HEK293 (cell line): Measurements from ENCODE around the gene ATF5.

Experiments used
- CTCF ChIA-PET: fragments of 350-600 bp; formaldehyde crosslinking; extraction: SDS; loops from one replicate; lab custom pipeline; 2021; ENCODE audit warnings: antibody characterized with exemption; lab: Yijun Ruan, JAX
- POLR2A ChIA-PET: fragments of 300-600 bp; formaldehyde crosslinking; extraction: SDS; loops from one replicate; lab custom pipeline; 2020; ENCODE audit warnings: antibody characterized with exemption, inconsistent platforms; lab: Yijun Ruan, JAX
- H3K27ac ChIP-seq: fragments of 200-500 bp; sonication (Bioruptor generic); 2 replicates; pipeline ENCODE4 v1.5.1; 2014; ENCODE audit warnings: low read depth, low read length, control low read depth, inconsistent platforms; ENCODE audit errors: extremely low read depth
- H3K36me3 ChIP-seq, 2 experiments: fragments of 200-500 bp in 1 of 2; sonication (Bioruptor generic) in 1 of 2; 1 replicate in 1 of 2; 2 replicates in 1 of 2; pipeline ENCODE4 v1.5.1; 2014 to 2017; ENCODE audit warnings: inconsistent platforms in 2 of 2, low read length in 2 of 2; ENCODE audit not compliant: control insufficient read depth in 2 of 2, insufficient read depth in 1 of 2
- H3K4me1 ChIP-seq: fragments of 200-500 bp; sonication (Bioruptor generic); 2 replicates; pipeline ENCODE4 v1.5.1; 2014; ENCODE audit warnings: mild to moderate bottlenecking, low read length, inconsistent platforms; ENCODE audit not compliant: control insufficient read depth, insufficient read depth
- H3K4me3 ChIP-seq: 2 replicates; pipeline ENCODE4 v1.5.1; 2011; ENCODE audit warnings: low read depth, mild to moderate bottlenecking, control low read depth, low read length, moderate library complexity
- H3K9me3 ChIP-seq: fragments of 200-500 bp; sonication (Bioruptor generic); 2 replicates; pipeline ENCODE4 v1.5.1; 2014; ENCODE audit warnings: low read depth, low read length, inconsistent platforms; ENCODE audit not compliant: control insufficient read depth, insufficient read depth
- AEBP2 ChIP-seq: fragments of 450-650 bp; formaldehyde crosslinking; IDR thresholded peaks from 2 replicates; pipeline ENCODE4 v1.5.1; 2016; ENCODE audit warnings: missing biosample characterization, missing genetic modification characterization, borderline replicate concordance
- KLF7 ChIP-seq: fragments of 450-650 bp; formaldehyde crosslinking; IDR thresholded peaks from 2 replicates; pipeline ENCODE4 v1.5.1; 2016; ENCODE audit warnings: missing biosample characterization, missing genetic modification characterization, borderline replicate concordance
- RBAK ChIP-seq: fragments of 450-650 bp; formaldehyde crosslinking; IDR thresholded peaks from 2 replicates; pipeline ENCODE4 v1.5.1; 2016; ENCODE audit warnings: missing biosample characterization, missing genetic modification characterization
- SCRT2 ChIP-seq: fragments of 450-650 bp; formaldehyde crosslinking; IDR thresholded peaks from 2 replicates; pipeline ENCODE4 v1.5.1; 2016; ENCODE audit warnings: missing biosample characterization, missing genetic modification characterization
- WT1 ChIP-seq: fragments of 450-650 bp; formaldehyde crosslinking; IDR thresholded peaks from 2 replicates; pipeline ENCODE4 v1.5.1; 2016; ENCODE audit warnings: missing biosample characterization, missing genetic modification characterization
- ZBTB11 ChIP-seq: fragments of 450-650 bp; formaldehyde crosslinking; conservative IDR thresholded peaks from 2 replicates; pipeline ENCODE4 v1.5.1; 2016; ENCODE audit warnings: low read depth, missing biosample characterization, missing genetic modification characterization
- ZBTB17 ChIP-seq: fragments of 450-650 bp; formaldehyde crosslinking; IDR thresholded peaks from 2 replicates; pipeline ENCODE4 v1.5.1; 2016; ENCODE audit warnings: missing biosample characterization, missing genetic modification characterization
- ZBTB21 ChIP-seq: fragments of 450-650 bp; formaldehyde crosslinking; IDR thresholded peaks from 2 replicates; pipeline ENCODE4 v1.5.1; 2017; ENCODE audit warnings: missing biosample characterization, missing genetic modification characterization
- ZFHX2 ChIP-seq: fragments of 450-650 bp; formaldehyde crosslinking; conservative IDR thresholded peaks from 2 replicates; pipeline ENCODE4 v1.5.1; 2016; ENCODE audit warnings: missing biosample characterization, missing genetic modification characterization
- ZIC2 ChIP-seq: fragments of 450-650 bp; formaldehyde crosslinking; IDR thresholded peaks from 2 replicates; pipeline ENCODE4 v1.5.1; 2016; ENCODE audit warnings: missing biosample characterization, missing genetic modification characterization
- ZNF114 ChIP-seq: fragments of 450-650 bp; formaldehyde crosslinking; IDR thresholded peaks from 2 replicates; pipeline ENCODE4 v1.5.0; 2017; ENCODE audit warnings: missing biosample characterization, missing genetic modification characterization
- ZNF132 ChIP-seq: fragments of 450-650 bp; formaldehyde crosslinking; IDR thresholded peaks from 2 replicates; pipeline ENCODE4 v1.5.1; 2017; ENCODE audit warnings: missing biosample characterization, missing genetic modification characterization, borderline replicate concordance
- ZNF138 ChIP-seq: fragments of 450-650 bp; formaldehyde crosslinking; IDR thresholded peaks from 2 replicates; pipeline ENCODE4 v1.5.1; 2016; ENCODE audit warnings: missing biosample characterization, missing genetic modification characterization, borderline replicate concordance
- ZNF157 ChIP-seq: fragments of 450-650 bp; formaldehyde crosslinking; IDR thresholded peaks from 2 replicates; pipeline ENCODE4 v1.5.1; 2016; ENCODE audit warnings: missing biosample characterization, missing genetic modification characterization
- ZNF174 ChIP-seq: fragments of 450-650 bp; formaldehyde crosslinking; IDR thresholded peaks from 2 replicates; pipeline ENCODE4 v1.5.0; 2017; ENCODE audit warnings: missing biosample characterization, mild to moderate bottlenecking, missing genetic modification characterization
- ZNF274 ChIP-seq, 2 experiments: fragments of 200-500 bp in 1 of 2; fragments of 450-650 bp in 1 of 2; sonication (Bioruptor generic) in 1 of 2; formaldehyde crosslinking in 1 of 2; IDR thresholded peaks; 2 replicates each; pipeline versions ENCODE4 v1.5.1 to v1.6.1; 2014 to 2016; ENCODE audit warnings: borderline replicate concordance in 1 of 2, inconsistent platforms in 1 of 2, low read length in 1 of 2, missing biosample characterization in 1 of 2, missing genetic modification characterization in 1 of 2
- ZNF302 ChIP-seq: fragments of 450-650 bp; formaldehyde crosslinking; IDR thresholded peaks from 2 replicates; pipeline ENCODE4 v1.5.1; 2016; ENCODE audit warnings: missing biosample characterization, missing genetic modification characterization, low read depth
- ZNF37A ChIP-seq: fragments of 450-650 bp; IDR thresholded peaks from 2 replicates; pipeline ENCODE4 v1.5.1; 2018; ENCODE audit warnings: missing biosample characterization, missing genetic modification characterization
- ZNF416 ChIP-seq: fragments of 450-650 bp; formaldehyde crosslinking; IDR thresholded peaks from 2 replicates; pipeline ENCODE4 v1.5.1; 2016; ENCODE audit warnings: missing biosample characterization, missing genetic modification characterization
- ZNF449 ChIP-seq: fragments of 450-650 bp; formaldehyde crosslinking; IDR thresholded peaks from 2 replicates; pipeline ENCODE4 v1.5.1; 2017; ENCODE audit warnings: missing biosample characterization, mild to moderate bottlenecking, missing genetic modification characterization, moderate library complexity
- ZNF549 ChIP-seq: fragments of 450-650 bp; IDR thresholded peaks from 2 replicates; pipeline ENCODE4 v1.5.1; 2018; ENCODE audit warnings: missing biosample characterization, missing genetic modification characterization, mild to moderate bottlenecking, inconsistent platforms, moderate library complexity
- ZNF624 ChIP-seq: fragments of 450-650 bp; formaldehyde crosslinking; IDR thresholded peaks from 2 replicates; pipeline ENCODE4 v1.5.1; 2017; ENCODE audit warnings: missing biosample characterization, missing genetic modification characterization
- ZNF747 ChIP-seq: fragments of 450-650 bp; formaldehyde crosslinking; IDR thresholded peaks from 2 replicates; pipeline ENCODE4 v1.5.1; 2016; ENCODE audit warnings: missing biosample characterization, missing genetic modification characterization
- ZNF76 ChIP-seq: fragments of 450-650 bp; formaldehyde crosslinking; IDR thresholded peaks from 2 replicates; pipeline ENCODE4; 2016; ENCODE audit warnings: low read depth, missing biosample characterization, missing genetic modification characterization, borderline replicate concordance
- TF ChIP-seq, protein P1 (sequence below): fragments of 450-650 bp; formaldehyde crosslinking; IDR thresholded peaks from 2 replicates; pipeline ENCODE4 v1.5.1; 2016; ENCODE audit warnings: missing biosample characterization, missing genetic modification characterization

ATF5 gene

GRCh38 chr19:49911381-49912145 lies 17.4 kb upstream of the ATF5 start:
- ChIA-PET CTCF (interaction anchor here (0.6 to 1.4 kb wide), 5 partner anchors 9 to 29 kb away, joined by 3 to 6 read pairs (median 4); partner anchors contain the start of gene NUP62), POLR2A (interaction anchor here (0.9 to 1.8 kb wide), 6 partner anchors 10 to 42 kb away, joined by 4 to 10 read pairs (median 5); partner anchors contain the start of genes AKT1S1, ATF5 and NUP62)
- H3K4me1 ChIP-seq: no peaks in the 10 kb centered on the region
- TF ChIP-seq ZNF157 (tag by site-specific recombination): no peak
- no peak for TF ChIP-seq ZFHX2 (tag by site-specific recombination)
- TF ChIP-seq ZNF624: no peak
- no peak for TF ChIP-seq ZNF37A
- TF ChIP-seq SCRT2 (tag by site-specific recombination): no peak
- no peak for TF ChIP-seq WT1 (tag by site-specific recombination)
- no peak for TF ChIP-seq ZNF132 (tag by site-specific recombination)
- TF ChIP-seq ZNF76 (tag by site-specific recombination): no peak
- TF ChIP-seq ZNF138: no peak
- peaks cover 54 to 84% of the 10 kb centered on the region in 2 experiments for H3K36me3 ChIP-seq
- H3K9me3 ChIP-seq: no peaks in the 10 kb centered on the region
- H3K27ac ChIP-seq: peak overlapping the region; percentile 34; the same call in 1 of the 2 replicates
- H3K4me3 ChIP-seq: no peak overlapping the region

DNA sequence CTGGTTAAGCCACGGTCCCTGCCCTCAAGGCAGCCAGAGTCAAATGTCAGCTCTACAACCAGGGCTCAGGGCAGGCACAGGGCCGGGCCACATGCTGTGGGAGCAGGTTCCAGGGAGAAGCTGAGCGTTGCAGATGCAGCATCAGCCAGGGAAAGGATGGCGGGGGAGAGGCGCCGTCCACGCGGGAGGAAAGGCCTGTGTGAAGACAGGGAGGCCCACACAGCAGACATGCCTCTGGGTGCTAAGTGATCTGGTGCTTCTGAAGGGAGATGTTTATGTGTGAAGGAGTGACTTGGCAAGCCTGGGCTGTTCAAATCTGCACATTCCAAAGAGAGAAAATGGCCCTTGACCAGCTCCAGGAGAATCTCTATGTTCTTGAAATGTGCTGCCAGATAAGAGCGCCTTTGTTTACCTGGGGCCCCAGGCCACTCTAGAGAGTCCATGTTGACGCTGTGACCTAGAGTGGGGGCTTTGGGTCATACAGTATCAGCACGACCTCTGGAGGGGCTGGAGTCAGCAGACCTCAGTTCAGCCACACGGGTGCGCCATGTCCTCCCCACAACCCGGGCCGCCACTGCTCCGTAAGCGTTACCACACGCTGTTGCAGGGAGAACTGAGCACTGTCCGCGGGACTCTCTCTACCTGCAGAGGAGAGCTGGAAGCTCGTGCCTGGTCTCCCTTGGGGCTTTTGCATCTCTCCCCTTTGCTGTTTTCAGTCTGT lies 15.9 kb upstream of the ATF5 start:
- H3K36me3 ChIP-seq: peaks cover 59 to 87% of the 10 kb centered on the region in 2 experiments
- TF ChIP-seq, protein P1, sequence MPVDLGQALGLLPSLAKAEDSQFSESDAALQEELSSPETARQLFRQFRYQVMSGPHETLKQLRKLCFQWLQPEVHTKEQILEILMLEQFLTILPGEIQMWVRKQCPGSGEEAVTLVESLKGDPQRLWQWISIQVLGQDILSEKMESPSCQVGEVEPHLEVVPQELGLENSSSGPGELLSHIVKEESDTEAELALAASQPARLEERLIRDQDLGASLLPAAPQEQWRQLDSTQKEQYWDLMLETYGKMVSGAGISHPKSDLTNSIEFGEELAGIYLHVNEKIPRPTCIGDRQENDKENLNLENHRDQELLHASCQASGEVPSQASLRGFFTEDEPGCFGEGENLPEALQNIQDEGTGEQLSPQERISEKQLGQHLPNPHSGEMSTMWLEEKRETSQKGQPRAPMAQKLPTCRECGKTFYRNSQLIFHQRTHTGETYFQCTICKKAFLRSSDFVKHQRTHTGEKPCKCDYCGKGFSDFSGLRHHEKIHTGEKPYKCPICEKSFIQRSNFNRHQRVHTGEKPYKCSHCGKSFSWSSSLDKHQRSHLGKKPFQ (tag by site-specific recombination): no peak
- TF ChIP-seq ZNF174 (tag by site-specific recombination): no peak
- no peak for TF ChIP-seq ZNF416
- no peak for TF ChIP-seq KLF7 (tag by site-specific recombination)
- no peak for TF ChIP-seq ZNF274 (IDR thresholded peaks at IDR 0.05; ENCODE audit: low read length)
- no peak for TF ChIP-seq ZNF274 (tag by site-specific recombination; IDR thresholded peaks at IDR 0.05; ENCODE audit: borderline replicate concordance)
- TF ChIP-seq ZIC2 (tag by site-specific recombination): no peak
- TF ChIP-seq ZBTB17: no peak
- TF ChIP-seq ZNF747 (tag by site-specific recombination): no peak
- TF ChIP-seq ZNF549 (tag by site-specific recombination): no peak
- TF ChIP-seq ZBTB21 (tag by site-specific recombination): no peak
- no peak for TF ChIP-seq ZNF449 (tag by site-specific recombination)
- no peak for TF ChIP-seq ZNF114
- no peak for TF ChIP-seq RBAK (tag by site-specific recombination)
- TF ChIP-seq ZBTB11 (tag by site-specific recombination): no peak
- TF ChIP-seq ZNF302 (tag by site-specific recombination): no peak
- no peak for TF ChIP-seq AEBP2 (tag by site-specific recombination)
- H3K9me3 ChIP-seq: no peaks in the 10 kb centered on the region
- CTCF ChIA-PET: interaction anchor here (0.6 to 1.3 kb wide), 3 partner anchors 16 to 70 kb away, joined by 3 read pairs; partner anchors contain the start of genes ATF5 and NUP62
- H3K27ac ChIP-seq: 0 out of 2 replicates have a peak overlapping the region, but pooled peaks have one; percentile 27
- no peaks in the 10 kb centered on the region for H3K4me1 ChIP-seq
- no peak overlapping the region for H3K4me3 ChIP-seq
- POLR2A ChIA-PET: interaction anchor here (0.9 to 2.0 kb wide), 3 partner anchors 9 to 36 kb away, joined by 3 to 6 read pairs (median 5); partner anchors contain the start of genes AKT1S1, ATF5, NUP62 and TBC1D17
